NCI-H345 treated with DMSO at 0.1 percent for 48 hours (cell line): Measurements from ENCODE around the gene P4HB.

Source experiments
- DNase-seq: peaks from one replicate; lab custom pipeline; 2025; ENCODE audit not compliant: unreplicated experiment; lab: John Stamatoyannopoulos, UW

P4HB gene

GRCh38 chr17:81859906-81860755 is at the start of gene P4HB:
Gene P4HB, minus strand, starts transcription at chr17:81860535. Its CDS starts 64 bp downstream, at chr17:81860471.
- DNase-seq, result no peak

DNA sequence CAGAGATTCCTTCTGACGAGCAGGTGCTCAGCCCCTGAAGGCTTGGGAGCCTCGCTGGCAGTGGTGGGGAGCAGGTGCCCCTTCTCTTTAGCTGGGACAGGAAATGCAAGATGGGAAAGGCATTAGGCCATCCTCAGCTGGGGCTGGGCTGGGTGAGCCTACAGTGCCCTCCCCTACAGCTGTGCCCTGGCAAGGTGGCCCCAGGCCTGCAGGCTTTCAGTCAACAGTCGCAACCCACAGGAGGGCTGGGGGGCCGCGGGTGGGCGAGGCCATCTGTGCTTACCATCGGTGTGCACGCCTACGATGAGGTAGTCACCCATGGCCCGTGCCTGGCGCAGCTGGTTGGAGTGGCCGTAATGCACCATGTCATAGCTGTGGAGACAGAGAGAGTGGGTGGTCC is 48.9 kb upstream of the P4HB start:
- no peak for DNase-seq

DNA sequence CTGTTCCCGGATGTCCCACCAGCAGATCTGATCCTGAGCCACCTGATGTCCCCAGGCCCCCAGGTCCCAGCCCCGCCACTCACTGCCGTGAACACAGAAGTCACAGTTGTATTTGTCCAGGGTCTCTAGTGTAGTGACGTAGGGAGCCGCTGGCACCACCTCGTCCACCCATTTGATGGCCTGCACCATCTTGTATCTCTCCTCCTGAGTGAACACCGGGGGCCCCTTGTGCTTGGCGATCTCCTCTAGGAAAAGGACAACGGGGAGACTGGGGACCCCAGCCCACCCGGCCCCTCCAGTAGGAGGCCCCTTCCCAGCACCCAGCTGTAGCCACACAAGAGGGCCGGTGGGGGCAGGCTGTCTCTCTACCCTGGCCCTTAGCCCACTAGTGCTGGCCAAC is 48.5 kb upstream of the P4HB start:
- DNase-seq, result no peak

DNA sequence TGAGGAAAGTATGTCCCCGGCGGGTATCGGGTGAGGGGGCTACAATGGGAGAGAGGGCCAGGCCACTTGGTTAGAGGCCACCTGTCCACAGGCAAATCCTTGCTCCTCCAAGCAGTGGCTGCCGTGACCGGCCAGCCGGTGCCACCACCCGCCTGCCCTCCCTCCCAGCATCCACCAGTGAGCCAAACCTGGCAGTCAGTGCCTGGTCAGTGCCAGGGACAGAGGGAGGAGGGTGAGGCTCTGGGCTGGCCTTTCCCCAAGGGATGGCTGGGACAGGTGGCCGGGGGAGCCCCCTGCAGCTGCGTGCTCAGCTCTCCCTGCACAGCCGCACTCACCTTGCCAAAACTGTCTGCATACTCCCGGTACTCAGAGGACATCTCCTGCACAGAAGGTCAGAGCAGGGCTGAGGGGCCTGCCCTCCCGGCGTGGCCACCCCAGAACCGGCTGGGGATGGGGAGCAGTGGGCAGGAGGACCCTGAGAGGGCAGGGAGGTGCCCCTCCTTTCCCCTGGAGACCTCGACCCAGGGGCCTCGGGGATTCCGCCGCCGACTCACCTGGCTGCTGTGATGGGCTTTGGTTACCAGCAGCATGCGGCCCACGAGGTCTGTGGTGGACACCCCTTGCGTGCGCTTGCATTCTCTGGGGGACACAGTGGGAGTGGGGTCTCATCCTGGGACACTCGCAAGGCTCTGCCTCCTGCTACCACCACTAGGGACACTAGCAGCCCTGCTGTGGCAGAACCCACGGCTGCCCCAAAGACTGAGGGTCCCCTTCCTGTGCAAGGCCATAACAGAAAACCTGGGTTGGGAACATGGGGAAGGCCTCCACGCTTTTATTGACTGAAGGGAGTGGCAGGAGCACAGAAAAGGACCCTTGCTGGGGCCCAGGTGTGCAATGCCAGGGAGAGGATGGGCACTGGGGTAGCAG is 47.1 kb upstream of the P4HB start:
- DNase-seq, result no peak

DNA sequence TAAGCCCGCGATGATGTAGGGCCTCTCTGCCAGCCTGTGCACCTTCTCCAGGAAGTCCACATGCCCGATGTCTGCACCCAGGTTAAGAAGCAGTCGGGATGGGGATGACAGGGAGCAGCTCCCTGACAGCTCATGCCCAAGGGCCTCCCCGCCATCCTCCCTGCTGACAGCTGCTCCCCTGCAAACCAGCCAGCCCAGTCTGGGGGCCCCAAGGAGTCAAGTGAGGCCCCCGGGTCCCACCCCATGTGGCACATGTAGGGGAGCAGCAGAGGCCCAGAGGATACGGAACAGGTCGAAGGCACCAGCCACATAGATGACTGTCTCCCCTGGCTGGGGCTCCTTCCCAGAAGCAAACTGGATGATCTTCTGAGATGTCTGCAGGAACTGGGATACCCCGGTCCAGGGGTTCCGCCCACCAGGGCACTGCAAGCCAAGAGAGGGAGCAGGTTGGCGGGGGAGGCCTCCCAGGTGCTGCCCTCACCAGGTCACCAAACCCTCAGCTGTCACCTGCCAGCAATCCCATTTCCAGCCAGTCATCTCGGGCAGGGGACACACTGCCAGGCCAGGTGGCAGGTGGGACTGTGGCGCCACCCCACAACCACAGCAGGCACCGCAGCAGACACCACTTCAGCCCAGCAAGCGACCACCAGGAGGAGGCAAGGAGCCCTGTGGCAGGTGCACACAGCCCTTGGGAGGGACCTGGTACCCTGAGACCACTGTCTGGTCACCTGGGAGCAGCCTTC is 46.3 kb upstream of the P4HB start:
- no peak for DNase-seq

- no peak for DNase-seq
Measured at GRCh38 chr17:81905993-81906392, 45.7 kb upstream of the P4HB start.

- no peak for DNase-seq
Measured at GRCh38 chr17:81905424-81905875, 45.1 kb upstream of the P4HB start.

GRCh38 chr17:81904600-81905423 is 44.5 kb upstream of the P4HB start:
- DNase-seq, result no peak

DNA sequence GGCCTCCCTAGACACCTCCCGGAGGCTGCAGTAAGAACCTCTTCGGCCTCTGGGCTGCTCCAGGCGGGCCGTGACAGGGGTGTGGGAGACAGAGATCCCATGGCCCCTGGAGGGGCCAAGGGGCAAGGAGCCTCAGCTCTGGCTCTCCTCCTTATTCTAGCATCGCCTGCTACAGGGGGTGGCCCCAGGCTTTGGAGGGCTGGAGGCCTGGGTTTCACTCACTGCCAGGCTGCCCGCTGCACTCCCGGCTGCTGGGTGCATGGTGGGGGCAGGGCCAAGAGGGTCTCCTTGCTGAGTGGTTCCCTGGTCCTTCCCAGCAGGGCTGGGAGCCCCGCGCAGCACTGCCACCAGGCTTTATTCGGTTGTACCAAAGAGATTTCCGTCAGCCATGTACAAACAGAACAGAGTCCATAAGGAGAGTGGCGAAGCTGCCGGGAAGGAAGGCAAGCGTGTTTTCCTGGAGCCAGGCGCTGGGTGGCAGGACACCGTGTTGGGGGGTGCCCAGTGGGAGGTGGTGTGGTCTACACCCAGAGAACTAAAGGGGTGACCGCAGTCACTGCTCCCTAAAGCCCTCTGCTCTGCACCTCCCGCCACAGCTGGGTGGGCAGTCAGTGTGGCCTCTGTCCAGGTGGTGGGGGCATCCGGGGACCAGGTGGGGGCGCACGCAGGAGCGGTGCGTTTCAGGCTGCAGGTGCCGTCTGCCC is 43.7 kb upstream of the P4HB start:
- no peak for DNase-seq

- no peak for DNase-seq
Measured at GRCh38 chr17:81903415-81903831, 43.1 kb upstream of the P4HB start.

- no peak for DNase-seq
Measured at GRCh38 chr17:81902653-81903414, 42.5 kb upstream of the P4HB start.

- DNase-seq, result no peak
Measured at GRCh38 chr17:81902023-81902652, 41.8 kb upstream of the P4HB start, which contains the start of gene NPB. Gene NPB, plus strand, starts transcription at chr17:81902238. Its CDS starts 40 bp downstream, at chr17:81902278.

GRCh38 chr17:81901167-81902022 is 41.1 kb upstream of the P4HB start:
- no peak for DNase-seq

DNA sequence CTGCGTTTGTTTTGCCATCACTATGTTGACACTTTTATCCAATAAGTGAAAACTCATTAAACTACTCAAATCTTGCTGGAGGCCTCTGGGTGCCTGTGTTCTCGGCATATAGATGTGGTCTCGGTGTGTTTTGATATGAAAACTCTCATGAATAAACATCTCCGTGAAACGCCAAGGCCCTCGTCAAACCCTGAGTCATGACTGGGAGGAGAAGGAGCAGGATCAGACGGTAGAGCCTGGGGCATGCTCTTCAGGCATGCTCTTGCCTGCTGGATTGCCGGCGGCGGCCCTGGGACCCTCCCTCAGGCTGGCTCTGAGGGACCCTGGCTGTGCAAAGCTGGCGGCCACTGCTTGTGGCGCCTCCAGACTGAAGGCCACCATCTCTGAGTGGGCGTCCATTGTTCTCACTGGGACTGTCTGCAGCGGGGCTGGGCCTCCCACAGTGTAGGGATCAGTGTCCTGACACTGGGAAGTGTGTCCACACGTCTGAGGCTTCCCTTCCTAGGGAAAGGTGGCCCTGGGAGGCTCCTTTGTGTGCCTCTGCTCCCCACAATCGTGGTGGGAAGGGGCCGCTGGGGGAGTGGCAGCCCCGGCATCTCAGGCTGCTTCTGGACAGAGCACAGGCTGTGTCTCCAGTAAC is 40.0 kb upstream of the P4HB start:
- DNase-seq, result no peak

GRCh38 chr17:81899514-81900166 is 39.3 kb upstream of the P4HB start:
- no peak for DNase-seq

- no peak for DNase-seq
Measured at GRCh38 chr17:81898885-81899284, 38.5 kb upstream of the P4HB start.
